Measurements from ENCODE around the gene CTSC. TPM values are rescaled to one million over a fixed set of nuclear protein-coding genes. Genes with fewer than 3 reads are reported as not detected.

Gene CTSC
- total and polyA plus RNA-seq, 2 of the 13 experiments (the other 11 are each of a cell fraction or from before 2014, with no cell fraction given), result 144 to 210 TPM

DNA sequence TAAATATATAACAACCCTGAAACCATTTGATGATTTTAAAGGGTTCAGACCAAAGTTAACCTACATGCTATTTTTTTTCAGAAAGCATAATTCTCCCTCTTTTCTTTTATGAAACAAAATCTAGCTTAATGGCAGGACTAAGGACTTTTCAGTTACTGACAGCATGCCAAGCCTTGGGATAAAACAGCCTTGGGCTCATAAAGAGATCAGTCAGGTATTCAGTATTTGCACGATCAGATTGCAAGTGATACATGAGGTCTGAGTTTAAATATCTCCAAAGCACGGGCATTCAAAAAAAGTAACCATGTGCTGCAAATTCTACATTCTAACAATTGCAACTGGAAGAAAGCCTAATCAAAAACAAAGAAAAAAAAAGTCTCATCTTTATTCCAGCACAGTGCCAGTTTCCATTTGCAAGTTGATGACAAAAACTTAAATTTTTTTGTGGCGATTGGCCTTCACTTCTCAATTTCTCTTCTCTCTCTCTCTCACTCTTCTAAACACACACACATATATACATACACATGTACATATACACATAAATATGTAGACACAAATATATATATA is 60.1 kb downstream of the CTSC start (continued):
- TF ChIP-seq, protein P1, sequence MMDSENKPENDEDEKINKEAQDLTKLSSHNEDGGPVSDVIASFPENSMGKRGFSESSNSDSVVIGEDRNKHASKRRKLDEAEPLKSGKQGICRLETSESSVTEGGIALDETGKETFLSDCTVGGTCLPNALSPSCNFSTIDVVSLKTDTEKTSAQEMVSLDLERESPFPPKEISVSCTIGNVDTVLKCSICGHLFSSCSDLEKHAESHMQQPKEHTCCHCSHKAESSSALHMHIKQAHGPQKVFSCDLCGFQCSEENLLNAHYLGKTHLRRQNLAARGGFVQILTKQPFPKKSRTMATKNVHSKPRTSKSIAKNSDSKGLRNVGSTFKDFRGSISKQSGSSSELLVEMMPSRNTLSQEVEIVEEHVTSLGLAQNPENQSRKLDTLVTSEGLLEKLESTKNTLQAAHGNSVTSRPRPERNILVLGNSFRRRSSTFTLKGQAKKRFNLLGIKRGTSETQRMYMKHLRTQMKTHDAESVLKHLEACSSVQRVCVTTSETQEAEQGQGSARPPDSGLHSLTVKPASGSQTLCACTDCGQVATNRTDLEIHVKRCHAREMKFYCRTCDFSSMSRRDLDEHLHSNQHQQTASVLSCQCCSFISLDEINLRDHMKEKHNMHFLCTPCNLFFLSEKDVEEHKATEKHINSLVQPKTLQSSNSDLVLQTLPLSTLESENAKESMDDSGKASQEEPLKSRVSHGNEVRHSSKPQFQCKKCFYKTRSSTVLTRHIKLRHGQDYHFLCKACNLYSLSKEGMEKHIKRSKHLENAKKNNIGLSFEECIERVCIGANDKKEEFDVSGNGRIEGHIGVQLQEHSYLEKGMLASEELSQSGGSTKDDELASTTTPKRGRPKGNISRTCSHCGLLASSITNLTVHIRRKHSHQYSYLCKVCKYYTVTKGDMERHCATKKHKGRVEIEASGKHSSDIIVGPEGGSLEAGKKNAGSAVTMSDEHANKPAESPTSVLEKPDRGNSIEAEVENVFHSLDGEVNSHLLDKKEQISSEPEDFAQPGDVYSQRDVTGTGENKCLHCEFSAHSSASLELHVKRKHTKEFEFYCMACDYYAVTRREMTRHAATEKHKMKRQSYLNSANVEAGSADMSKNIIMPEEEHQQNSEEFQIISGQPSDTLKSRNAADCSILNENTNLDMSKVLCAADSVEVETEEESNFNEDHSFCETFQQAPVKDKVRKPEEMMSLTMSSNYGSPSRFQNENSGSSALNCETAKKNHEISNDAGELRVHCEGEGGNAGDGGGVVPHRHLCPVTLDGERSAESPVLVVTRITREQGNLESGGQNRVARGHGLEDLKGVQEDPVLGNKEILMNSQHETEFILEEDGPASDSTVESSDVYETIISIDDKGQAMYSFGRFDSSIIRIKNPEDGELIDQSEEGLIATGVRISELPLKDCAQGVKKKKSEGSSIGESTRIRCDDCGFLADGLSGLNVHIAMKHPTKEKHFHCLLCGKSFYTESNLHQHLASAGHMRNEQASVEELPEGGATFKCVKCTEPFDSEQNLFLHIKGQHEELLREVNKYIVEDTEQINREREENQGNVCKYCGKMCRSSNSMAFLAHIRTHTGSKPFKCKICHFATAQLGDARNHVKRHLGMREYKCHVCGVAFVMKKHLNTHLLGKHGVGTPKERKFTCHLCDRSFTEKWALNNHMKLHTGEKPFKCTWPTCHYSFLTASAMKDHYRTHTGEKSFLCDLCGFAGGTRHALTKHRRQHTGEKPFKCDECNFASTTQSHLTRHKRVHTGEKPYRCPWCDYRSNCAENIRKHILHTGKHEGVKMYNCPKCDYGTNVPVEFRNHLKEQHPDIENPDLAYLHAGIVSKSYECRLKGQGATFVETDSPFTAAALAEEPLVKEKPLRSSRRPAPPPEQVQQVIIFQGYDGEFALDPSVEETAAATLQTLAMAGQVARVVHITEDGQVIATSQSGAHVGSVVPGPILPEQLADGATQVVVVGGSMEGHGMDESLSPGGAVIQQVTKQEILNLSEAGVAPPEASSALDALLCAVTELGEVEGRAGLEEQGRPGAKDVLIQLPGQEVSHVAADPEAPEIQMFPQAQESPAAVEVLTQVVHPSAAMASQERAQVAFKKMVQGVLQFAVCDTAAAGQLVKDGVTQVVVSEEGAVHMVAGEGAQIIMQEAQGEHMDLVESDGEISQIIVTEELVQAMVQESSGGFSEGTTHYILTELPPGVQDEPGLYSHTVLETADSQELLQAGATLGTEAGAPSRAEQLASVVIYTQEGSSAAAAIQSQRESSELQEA (CRISPR knock-in tag; IDR thresholded peaks at IDR 0.05; ENCODE audit: not compliant biosample characterization), result no peak
- no peak for TF ChIP-seq DMAP1 (CRISPR knock-in tag; IDR thresholded peaks at IDR 0.05)

DNA sequence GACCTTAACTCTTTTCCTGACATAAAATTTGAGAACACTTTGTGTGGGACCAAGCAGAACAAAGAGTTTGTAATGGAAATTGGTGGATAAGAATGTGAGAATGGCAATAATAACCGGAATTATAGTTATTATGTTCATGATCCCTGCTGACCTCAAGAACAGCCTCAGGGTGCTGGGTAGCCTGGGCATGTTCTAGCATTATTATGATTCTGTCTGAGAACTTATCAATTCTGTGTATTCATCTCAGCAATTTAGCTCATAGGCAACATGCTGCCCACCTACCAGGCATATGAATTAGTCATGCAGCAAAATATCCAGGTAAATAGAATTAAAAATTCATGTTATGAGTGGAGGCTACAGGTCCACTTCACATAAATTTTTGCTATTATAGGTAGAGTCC is 61.9 kb downstream of the CTSC start:
- no peak overlapping the region for H3K4me2 ChIP-seq (ENCODE audit: low read depth, low read length)
- no peak overlapping the region for H3K9ac ChIP-seq (ENCODE audit: insufficient read depth, low read depth, low read length)
- H4K20me1 ChIP-seq (ENCODE audit: insufficient read depth, low read length), result no peaks in the 10 kb centered on the region
- CTCF ChIA-PET (ENCODE audit: low intra/inter-chr PET ratio, low total read pairs), result no interaction called here
- no peaks in the 10 kb centered on the region for H3K4me1 ChIP-seq (ENCODE audit: insufficient read depth, low read length)
- intact Hi-C loops (cut with micrococcal nuclease; ENCODE audit: unreplicated experiment), result no loop called here
- no peak overlapping the region for H3K4me3 ChIP-seq (replicated peaks in 1 of 3; ENCODE audit: insufficient read depth in 1 of 3, low read depth in 2 of 3, low read length in 3 of 3)
- FAIRE-seq (no peak), DNase-seq (ENCODE audit: low spot score) (no peak), ATAC-seq (no peak)
- H3K79me2 ChIP-seq (ENCODE audit: insufficient read depth, low read length), result no peaks in the 10 kb centered on the region
- 71% methylated on average over 1 of the region's 1 CpG for WGBS (ENCODE audit: low lambda C conversion rate)
- no peak overlapping the region for H3K27ac ChIP-seq (ENCODE audit: extremely low read length, insufficient read depth, low read length)
- H2AFZ ChIP-seq (ENCODE audit: low read length), result no peak overlapping the region
- BruUV-seq (replicated peaks), result no TSS peak
- TF ChIP-seq ZNF607 (CRISPR knock-in tag; IDR thresholded peaks at IDR 0.05; ENCODE audit: borderline replicate concordance), result no peak
- POLR2A ChIA-PET, result no interaction called here
- in situ Hi-C loops (cut with HindIII; ENCODE audit: extremely low pct_ligation_motif_present, low pct_unique_long_range_greater_than_20kb), result no loop called here
- no peaks in the 10 kb centered on the region for H3K27me3 ChIP-seq (ENCODE audit: control insufficient read depth in 1 of 2, insufficient read depth in 2 of 2, low read length in 2 of 2)
- H3K36me3 ChIP-seq (replicated peaks in 1 of 2; ENCODE audit: control insufficient read depth in 1 of 2, insufficient read depth in 2 of 2, low read length in 2 of 2), result no peaks in the 10 kb centered on the region
- H3K9me3 ChIP-seq (ENCODE audit: low read length), result no peaks in the 10 kb centered on the region
